ENCODE data around the gene C10orf88.

DNA sequence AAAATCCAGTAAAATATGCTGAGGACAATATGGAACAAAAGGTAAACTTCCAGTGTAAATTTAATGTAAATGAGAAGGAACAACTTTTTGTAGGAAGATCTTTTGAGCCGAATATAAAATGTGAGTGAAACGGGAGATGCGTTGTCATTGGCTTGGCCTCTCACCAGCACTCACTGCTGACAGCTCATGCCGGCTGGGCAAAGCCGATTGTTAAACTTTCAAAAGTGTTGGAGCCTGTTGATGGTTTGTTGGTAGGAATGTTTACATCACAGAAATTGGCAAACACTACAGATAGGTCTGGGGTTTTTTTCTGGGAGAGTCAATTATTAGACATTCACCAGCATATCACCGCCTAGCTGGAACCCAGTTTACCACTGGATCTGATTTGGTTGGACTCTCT, 32.3 kb upstream of the C10orf88 start:
- TF ChIP-seq, protein P1, sequence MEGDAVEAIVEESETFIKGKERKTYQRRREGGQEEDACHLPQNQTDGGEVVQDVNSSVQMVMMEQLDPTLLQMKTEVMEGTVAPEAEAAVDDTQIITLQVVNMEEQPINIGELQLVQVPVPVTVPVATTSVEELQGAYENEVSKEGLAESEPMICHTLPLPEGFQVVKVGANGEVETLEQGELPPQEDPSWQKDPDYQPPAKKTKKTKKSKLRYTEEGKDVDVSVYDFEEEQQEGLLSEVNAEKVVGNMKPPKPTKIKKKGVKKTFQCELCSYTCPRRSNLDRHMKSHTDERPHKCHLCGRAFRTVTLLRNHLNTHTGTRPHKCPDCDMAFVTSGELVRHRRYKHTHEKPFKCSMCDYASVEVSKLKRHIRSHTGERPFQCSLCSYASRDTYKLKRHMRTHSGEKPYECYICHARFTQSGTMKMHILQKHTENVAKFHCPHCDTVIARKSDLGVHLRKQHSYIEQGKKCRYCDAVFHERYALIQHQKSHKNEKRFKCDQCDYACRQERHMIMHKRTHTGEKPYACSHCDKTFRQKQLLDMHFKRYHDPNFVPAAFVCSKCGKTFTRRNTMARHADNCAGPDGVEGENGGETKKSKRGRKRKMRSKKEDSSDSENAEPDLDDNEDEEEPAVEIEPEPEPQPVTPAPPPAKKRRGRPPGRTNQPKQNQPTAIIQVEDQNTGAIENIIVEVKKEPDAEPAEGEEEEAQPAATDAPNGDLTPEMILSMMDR (IDR thresholded peaks at IDR 0.05; ENCODE audit: low read depth, low read length): no peak
- no peak for TF ChIP-seq EZH2phosphoT487 (IDR thresholded peaks at IDR 0.05; ENCODE audit: low read depth)

All from OCI-LY3 (cell line).